HG02798 (cell line): ENCODE data around the gene MSH2.
"Not testable (repeated sequence)": the region's sequence is repeated elsewhere in the genome, so short reads cannot be mapped to it uniquely, and the experiment has no call there.

Experiments
- ATAC-seq: cut with Tn5 transposase; IDR thresholded peaks from one replicate; pipeline ENCODE4 v1.9.1; 2021; ENCODE audit warnings: mild to moderate bottlenecking; ENCODE audit not compliant: unreplicated experiment, poor library complexity

Gene MSH2

GRCh38 chr2:47406649-47407330 is 3.8 kb downstream of the MSH2 start:
- not testable (repeated sequence) for ATAC-seq

- ATAC-seq: not testable (repeated sequence)
Measured at GRCh38 chr2:47407976-47408375, 5.0 kb downstream of the MSH2 start.

GRCh38 chr2:47414682-47415458 is 11.9 kb downstream of the MSH2 start:
- ATAC-seq: no peak

- no peak for ATAC-seq
Measured at GRCh38 chr2:47420214-47420613, 17.3 kb downstream of the MSH2 start.

GRCh38 chr2:47420683-47421082 is 17.7 kb downstream of the MSH2 start:
- ATAC-seq: not testable (repeated sequence)

- ATAC-seq: no peak
Measured at GRCh38 chr2:47422016-47422415, 19.1 kb downstream of the MSH2 start.

GRCh38 chr2:47422560-47422959 is 19.6 kb downstream of the MSH2 start:
- ATAC-seq: no peak

- ATAC-seq: no peak
Measured at GRCh38 chr2:47426786-47427185, 23.8 kb downstream of the MSH2 start.

- ATAC-seq: no peak
Measured at GRCh38 chr2:47429795-47430194, 26.8 kb downstream of the MSH2 start.

GRCh38 chr2:47433006-47433405 is 30.1 kb downstream of the MSH2 start:
- not testable (repeated sequence) for ATAC-seq

- not testable (repeated sequence) for ATAC-seq
Measured at GRCh38 chr2:47433445-47433844, 30.5 kb downstream of the MSH2 start.

- ATAC-seq: no peak
Measured at GRCh38 chr2:47437287-47437686, 34.3 kb downstream of the MSH2 start.

- ATAC-seq: no peak
Measured at GRCh38 chr2:47438106-47438505, 35.1 kb downstream of the MSH2 start.

GRCh38 chr2:47438783-47439182 is 35.8 kb downstream of the MSH2 start:
- no peak for ATAC-seq

GRCh38 chr2:47451790-47452189 is 48.8 kb downstream of the MSH2 start:
- no peak for ATAC-seq

GRCh38 chr2:47452761-47453160 is 49.8 kb downstream of the MSH2 start:
- ATAC-seq: no peak

GRCh38 chr2:47454818-47455217 is 51.9 kb downstream of the MSH2 start:
- ATAC-seq: not testable (repeated sequence)

- no peak for ATAC-seq
Measured at GRCh38 chr2:47455411-47455810, 52.5 kb downstream of the MSH2 start.

- ATAC-seq: no peak
Measured at GRCh38 chr2:47456851-47457250, 53.9 kb downstream of the MSH2 start.

GRCh38 chr2:47457268-47457667 is 54.3 kb downstream of the MSH2 start:
- ATAC-seq: no peak

GRCh38 chr2:47459021-47459420 is 56.1 kb downstream of the MSH2 start:
- no peak for ATAC-seq

GRCh38 chr2:47460766-47461165 is 57.8 kb downstream of the MSH2 start:
- no peak for ATAC-seq
